Mesenchymal stem cell (in vitro differentiated cells and primary cell): ENCODE data around the gene KLHL21.
A peak's percentile ranks its signal among the peaks of the same experiment; 100 is the strongest.

Source experiments
- DNase-seq: peaks from one replicate; pipeline ENCODE4 v3.0.0-alpha.2; 2013
- H2AFZ ChIP-seq: one replicate; pipeline ENCODE4 v1.6.1; 2013; ENCODE audit warnings: low read depth, mild to moderate bottlenecking, control low read depth, inconsistent platforms, low read length, moderate library complexity
- H2AK5ac ChIP-seq: 2 replicates; pipeline ENCODE4 v1.6.1; 2013; ENCODE audit warnings: low read length, moderate library complexity, mild to moderate bottlenecking, inconsistent platforms; ENCODE audit not compliant: severe bottlenecking
- H2BK120ac ChIP-seq: one replicate; pipeline ENCODE4 v1.6.1; 2013; ENCODE audit warnings: low read depth, mild to moderate bottlenecking, inconsistent platforms, low read length, moderate library complexity
- H2BK12ac ChIP-seq, 2 experiments: one replicate each; pipeline ENCODE4 v1.6.1; 2013; ENCODE audit warnings: inconsistent platforms in 2 of 2, low read length in 2 of 2, mild to moderate bottlenecking in 2 of 2, moderate library complexity in 2 of 2, control low read depth in 1 of 2
- H2BK15ac ChIP-seq: one replicate; pipeline ENCODE4 v1.6.1; 2013; ENCODE audit warnings: mild to moderate bottlenecking, low read depth, inconsistent platforms; ENCODE audit not compliant: poor library complexity, severe bottlenecking
- H2BK5ac ChIP-seq: 2 replicates; pipeline ENCODE4 v1.6.1; 2013; ENCODE audit warnings: low read depth, mild to moderate bottlenecking, low read length, control low read depth, inconsistent platforms; ENCODE audit not compliant: poor library complexity, severe bottlenecking
- H3K14ac ChIP-seq, 2 experiments: one replicate each; pipeline ENCODE4 v1.6.1; 2013; ENCODE audit warnings: inconsistent platforms in 2 of 2, low read length in 2 of 2, control low read depth in 1 of 2, mild to moderate bottlenecking in 1 of 2, moderate library complexity in 1 of 2
- H3K18ac ChIP-seq, 2 experiments: one replicate each; pipeline ENCODE4 v1.6.1; 2013; ENCODE audit warnings: inconsistent platforms in 2 of 2, low read length in 2 of 2, control low read depth in 1 of 2, low read depth in 1 of 2, mild to moderate bottlenecking in 1 of 2
- H3K23ac ChIP-seq, 2 experiments: one replicate each; pipeline ENCODE4 v1.6.1; 2013; ENCODE audit warnings: inconsistent platforms in 2 of 2, low read length in 2 of 2, mild to moderate bottlenecking in 2 of 2, moderate library complexity in 2 of 2, control low read depth in 1 of 2
- H3K27ac ChIP-seq: 2 replicates; pipeline ENCODE4 v1.5.1; 2013; ENCODE audit warnings: mild to moderate bottlenecking, moderate library complexity, low read length, control low read depth, inconsistent platforms; ENCODE audit not compliant: poor library complexity, severe bottlenecking
- H3K27me3 ChIP-seq, 2 experiments: 2 replicates each; pipeline versions ENCODE4 v1.6.1 to v1.7.0; 2013; ENCODE audit warnings: low read length in 2 of 2, mild to moderate bottlenecking in 2 of 2, moderate library complexity in 2 of 2, control low read depth in 1 of 2, inconsistent platforms in 1 of 2; ENCODE audit not compliant: control insufficient read depth in 1 of 2, insufficient read depth in 1 of 2
- H3K36me3 ChIP-seq, 2 experiments: 2 replicates each; pipeline versions ENCODE4 v1.6.1 to v1.7.0; 2013; ENCODE audit warnings: low read length in 2 of 2, control low read depth in 1 of 2, inconsistent platforms in 1 of 2, low read depth in 1 of 2, mild to moderate bottlenecking in 1 of 2; ENCODE audit not compliant: insufficient read depth in 2 of 2, control insufficient read depth in 1 of 2
- H3K4ac ChIP-seq, 2 experiments: one replicate each; pipeline ENCODE4 v1.6.1; 2013; ENCODE audit warnings: inconsistent platforms in 2 of 2, low read length in 2 of 2, mild to moderate bottlenecking in 2 of 2, moderate library complexity in 2 of 2, control low read depth in 1 of 2, low read depth in 1 of 2
- H3K4me1 ChIP-seq: 2 replicates; pipeline ENCODE4 v1.6.1; 2013; ENCODE audit warnings: low read depth, low read length, control low read depth; ENCODE audit not compliant: control insufficient read depth, insufficient read depth
- H3K4me2 ChIP-seq: 2 replicates; pipeline ENCODE4 v1.6.1; 2013; ENCODE audit warnings: low read length, mild to moderate bottlenecking, inconsistent platforms; ENCODE audit not compliant: poor library complexity, severe bottlenecking
- H3K4me3 ChIP-seq, 2 experiments: 2 replicates each; pipeline versions ENCODE4 v1.5.1 to v1.7.0; 2013; ENCODE audit warnings: low read length in 2 of 2, mild to moderate bottlenecking in 2 of 2, control low read depth in 1 of 2, low read depth in 1 of 2; ENCODE audit not compliant: insufficient read depth in 1 of 2
- H3K79me1 ChIP-seq: replicated peaks from 2 replicates; pipeline ENCODE4 v1.6.1; 2013; ENCODE audit warnings: mild to moderate bottlenecking, control low read depth, low read length, inconsistent platforms; ENCODE audit not compliant: poor library complexity, severe bottlenecking
- H3K9ac ChIP-seq: 2 replicates; pipeline ENCODE4 v1.7.0; 2013; ENCODE audit warnings: mild to moderate bottlenecking, low read length, moderate library complexity
- H3K9me3 ChIP-seq: 2 replicates; pipeline ENCODE4 v1.7.0; 2013; ENCODE audit warnings: mild to moderate bottlenecking, low read length; ENCODE audit not compliant: control insufficient read depth
- H4K8ac ChIP-seq: one replicate; pipeline ENCODE4 v1.6.1; 2013; ENCODE audit warnings: inconsistent platforms, mild to moderate bottlenecking, low read length, moderate library complexity
- H4K91ac ChIP-seq: one replicate; pipeline ENCODE4 v1.6.1; 2013; ENCODE audit warnings: mild to moderate bottlenecking, low read length, inconsistent platforms
- WGBS: methylation state at CpG from one replicate; pipeline ENCODE4 v1.1.7; 2013; ENCODE audit warnings: mixed read lengths; 5-methylcytosine and 5-hydroxymethylcytosine counted together

The KLHL21 gene

DNA sequence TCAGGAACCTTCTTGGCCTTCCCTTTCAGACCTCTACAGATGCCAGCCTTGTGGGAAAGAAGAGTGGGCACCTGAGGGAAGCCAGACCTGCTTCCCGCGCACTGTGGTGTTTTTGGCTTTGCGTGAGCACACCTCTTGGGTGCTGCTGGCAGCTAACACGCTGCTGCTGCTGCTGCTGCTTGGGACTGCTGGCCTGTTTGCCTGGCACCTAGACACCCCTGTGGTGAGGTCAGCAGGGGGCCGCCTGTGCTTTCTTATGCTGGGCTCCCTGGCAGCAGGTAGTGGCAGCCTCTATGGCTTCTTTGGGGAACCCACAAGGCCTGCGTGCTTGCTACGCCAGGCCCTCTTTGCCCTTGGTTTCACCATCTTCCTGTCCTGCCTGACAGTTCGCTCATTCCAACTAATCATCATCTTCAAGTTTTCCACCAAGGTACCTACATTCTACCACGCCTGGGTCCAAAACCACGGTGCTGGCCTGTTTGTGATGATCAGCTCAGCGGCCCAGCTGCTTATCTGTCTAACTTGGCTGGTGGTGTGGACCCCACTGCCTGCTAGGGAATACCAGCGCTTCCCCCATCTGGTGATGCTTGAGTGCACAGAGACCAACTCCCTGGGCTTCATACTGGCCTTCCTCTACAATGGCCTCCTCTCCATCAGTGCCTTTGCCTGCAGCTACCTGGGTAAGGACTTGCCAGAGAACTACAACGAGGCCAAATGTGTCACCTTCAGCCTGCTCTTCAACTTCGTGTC is 23.9 kb downstream of the KLHL21 start:
- H4K8ac ChIP-seq = peak overlapping the region; percentile 94
- H3K18ac ChIP-seq = peak overlapping the region in 1 of 2 experiments; percentile 26
- H3K27ac ChIP-seq = no peak overlapping the region
- H3K79me1 ChIP-seq = peaks cover 20% of the 10 kb centered on the region
- no peak overlapping the region for H3K14ac ChIP-seq
- WGBS = 93% methylated on average over 14 of the region's 14 CpGs
- peak overlapping the region; percentile 24 for H2AK5ac ChIP-seq
- H2BK15ac ChIP-seq = no peak overlapping the region
- no peak for DNase-seq
- no peaks in the 10 kb centered on the region for H3K9me3 ChIP-seq
- H2BK120ac ChIP-seq = no peak overlapping the region
- H3K27me3 ChIP-seq = no peaks in the 10 kb centered on the region
- peaks cover 30% of the 10 kb centered on the region for H3K4me1 ChIP-seq
- no peak overlapping the region for H3K23ac ChIP-seq
- H3K36me3 ChIP-seq = no peaks in the 10 kb centered on the region
- H2AFZ ChIP-seq = peak overlapping the region; percentile 57
- peak overlapping the region in 1 of 2 experiments; percentile 86 for H3K4me3 ChIP-seq
- no peak overlapping the region for H2BK5ac ChIP-seq
- H2BK12ac ChIP-seq = no peak overlapping the region
- peak overlapping the region; percentile 27 for H3K4ac ChIP-seq
- no peak overlapping the region for H3K4me2 ChIP-seq
- H4K91ac ChIP-seq = no peak overlapping the region
- peak overlapping the region; percentile 93 for H3K9ac ChIP-seq

DNA sequence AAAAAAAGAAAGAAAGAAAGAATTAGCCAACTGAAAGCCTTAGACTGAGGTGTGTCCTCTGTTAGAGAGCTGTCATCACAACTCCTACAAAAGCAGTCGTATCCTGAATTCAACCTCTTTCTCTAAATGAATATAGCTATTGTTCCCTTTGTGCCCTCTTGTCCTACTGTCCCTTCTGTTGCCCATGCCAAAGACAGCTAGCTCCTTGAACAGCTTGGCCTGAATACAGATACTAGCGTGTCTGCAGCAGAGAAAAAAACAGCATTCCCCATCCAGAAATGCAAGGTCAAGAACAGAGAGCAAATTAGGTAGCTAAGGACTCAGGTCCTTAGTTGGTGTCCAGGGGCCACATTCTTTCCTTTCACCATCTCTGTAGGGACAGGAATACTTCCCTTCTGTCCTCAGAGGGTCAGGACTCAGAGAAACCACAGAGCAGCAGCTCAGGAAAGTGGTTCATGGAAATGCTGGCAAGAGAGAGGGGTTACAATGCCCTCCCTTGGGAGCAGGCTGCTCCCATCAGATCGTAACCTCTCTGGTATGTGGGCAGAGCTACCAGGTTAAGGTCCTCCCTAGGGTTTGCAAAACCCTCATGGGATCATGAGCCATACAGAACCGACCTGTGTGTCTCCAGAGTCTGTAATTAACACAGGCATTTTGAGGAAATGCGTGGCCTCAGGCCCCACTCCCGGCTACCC is 24.7 kb downstream of the KLHL21 start:
- Histone ChIP-seq H3K4me3 (no peak overlapping the region), H3K18ac (no peak overlapping the region)

DNA sequence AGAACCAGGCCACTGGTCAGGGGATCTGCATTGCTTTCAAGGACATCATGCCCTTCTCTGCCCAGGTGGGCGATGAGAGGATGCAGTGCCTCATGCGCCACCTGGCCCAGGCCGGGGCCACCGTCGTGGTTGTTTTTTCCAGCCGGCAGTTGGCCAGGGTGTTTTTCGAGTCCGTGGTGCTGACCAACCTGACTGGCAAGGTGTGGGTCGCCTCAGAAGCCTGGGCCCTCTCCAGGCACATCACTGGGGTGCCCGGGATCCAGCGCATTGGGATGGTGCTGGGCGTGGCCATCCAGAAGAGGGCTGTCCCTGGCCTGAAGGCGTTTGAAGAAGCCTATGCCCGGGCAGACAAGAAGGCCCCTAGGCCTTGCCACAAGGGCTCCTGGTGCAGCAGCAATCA is 27.9 kb downstream of the KLHL21 start:
- no peaks in the 10 kb centered on the region for H3K9me3 ChIP-seq
- H2BK120ac ChIP-seq = no peak overlapping the region
- peaks cover 16% of the 10 kb centered on the region in 2 experiments for H3K27me3 ChIP-seq
- H2BK15ac ChIP-seq = no peak overlapping the region
- H2BK12ac ChIP-seq = no peak overlapping the region
- no peak overlapping the region for H3K14ac ChIP-seq
- H4K8ac ChIP-seq = no peak overlapping the region
- 87% methylated on average over 14 of the region's 14 CpGs for WGBS
- no peak overlapping the region for H4K91ac ChIP-seq
- H3K4me2 ChIP-seq = no peak overlapping the region
- no peak overlapping the region for H3K27ac ChIP-seq
- H2AK5ac ChIP-seq = no peak overlapping the region
- no peak overlapping the region for H2BK5ac ChIP-seq
- H3K18ac ChIP-seq = no peak overlapping the region
- H3K9ac ChIP-seq = no peak overlapping the region
- H3K4ac ChIP-seq = no peak overlapping the region
- no peak overlapping the region for H2AFZ ChIP-seq
- DNase-seq = no peak
- H3K23ac ChIP-seq = no peak overlapping the region
- no peak overlapping the region for H3K4me3 ChIP-seq
- H3K79me1 ChIP-seq = no peaks in the 10 kb centered on the region
- no peaks in the 10 kb centered on the region for H3K36me3 ChIP-seq
- peaks cover 9% of the 10 kb centered on the region for H3K4me1 ChIP-seq

More for the DNA sequence above, 24.7 kb downstream of the KLHL21 start:
- no peak overlapping the region for H3K4me2 ChIP-seq
- peaks cover 20% of the 10 kb centered on the region for H3K79me1 ChIP-seq
- H3K27ac ChIP-seq = no peak overlapping the region
- no peak overlapping the region for H3K23ac ChIP-seq
- no peaks in the 10 kb centered on the region for H3K36me3 ChIP-seq
- H3K4ac ChIP-seq = no peak overlapping the region
- no peaks in the 10 kb centered on the region for H3K27me3 ChIP-seq
- no peak overlapping the region for H3K14ac ChIP-seq
- no peak overlapping the region for H2BK5ac ChIP-seq
- no peak overlapping the region for H3K9ac ChIP-seq
- H2AK5ac ChIP-seq = no peak overlapping the region
- no peak overlapping the region for H2BK12ac ChIP-seq
- H3K9me3 ChIP-seq = no peaks in the 10 kb centered on the region
- 88% methylated on average over 6 of the region's 6 CpGs for WGBS
- no peak overlapping the region for H2BK15ac ChIP-seq
- H2BK120ac ChIP-seq = no peak overlapping the region
- no peak overlapping the region for H4K8ac ChIP-seq
- no peak for DNase-seq
- H2AFZ ChIP-seq = no peak overlapping the region
- peak overlapping the region; percentile 45 for H4K91ac ChIP-seq
- H3K4me1 ChIP-seq = peaks cover 30% of the 10 kb centered on the region

DNA sequence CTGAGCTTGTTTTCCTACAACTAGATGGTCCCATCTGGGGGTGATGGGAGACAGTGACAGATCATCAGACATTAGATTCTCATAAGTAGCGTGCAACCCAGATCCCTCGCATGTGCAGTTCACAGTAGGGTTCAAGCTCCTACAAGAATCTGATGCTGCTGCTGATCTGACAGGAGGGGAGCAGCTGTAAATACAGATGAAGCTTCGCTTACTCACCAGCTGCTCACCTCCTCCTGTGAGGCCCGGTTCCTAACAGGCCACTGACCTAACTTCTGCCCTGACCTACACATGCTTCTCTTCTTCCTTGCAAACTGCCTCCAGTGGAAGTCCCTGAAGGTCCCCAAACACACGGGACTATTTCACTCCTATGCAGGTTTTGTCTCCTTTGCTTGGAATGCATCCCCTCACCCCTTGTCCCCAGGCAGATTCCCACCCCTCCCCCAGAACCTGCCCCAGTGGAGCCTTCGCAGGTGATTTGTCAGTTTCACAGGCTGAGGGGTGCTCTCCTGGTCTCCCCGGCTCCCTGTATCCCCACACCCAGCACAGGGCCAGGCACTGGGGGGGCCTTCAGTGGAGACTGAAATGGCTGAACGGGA is 28.5 kb downstream of the KLHL21 start:
- H3K9me3 ChIP-seq = no peaks in the 10 kb centered on the region
- H3K27me3 ChIP-seq = peaks cover 20 to 23% of the 10 kb centered on the region in 2 experiments
- no peak overlapping the region for H3K4me2 ChIP-seq
- no peak overlapping the region for H3K4ac ChIP-seq
- no peak overlapping the region for H2BK120ac ChIP-seq
- H2AK5ac ChIP-seq = no peak overlapping the region
- no peak overlapping the region for H4K8ac ChIP-seq
- no peak for DNase-seq
- no peak overlapping the region for H2BK15ac ChIP-seq
- H3K14ac ChIP-seq = no peak overlapping the region
- H3K4me1 ChIP-seq = peaks cover 4% of the 10 kb centered on the region
- no peak overlapping the region for H2AFZ ChIP-seq
- H2BK12ac ChIP-seq = no peak overlapping the region
- no peak overlapping the region for H3K4me3 ChIP-seq
- no peak overlapping the region for H3K18ac ChIP-seq
- H4K91ac ChIP-seq = no peak overlapping the region
- no peak overlapping the region for H3K9ac ChIP-seq
- H3K27ac ChIP-seq = no peak overlapping the region
- no peak overlapping the region for H3K23ac ChIP-seq
- H3K36me3 ChIP-seq = no peaks in the 10 kb centered on the region
- no peaks in the 10 kb centered on the region for H3K79me1 ChIP-seq
- WGBS = 86% methylated on average over 8 of the region's 8 CpGs
- no peak overlapping the region for H2BK5ac ChIP-seq
